Stomach (tissue), 4 donors: ENCODE results near the gene SMOC2.

ENCODE experiments used
- POLR2A ChIP-seq, 4 donors: fragments of 450-650 bp; IDR thresholded peaks; one replicate each; pipeline ENCODE4 v1.6.1; 2016; ENCODE audit warnings: antibody characterized with exemption in 4 of 4, control low read depth in 2 of 4, mild to moderate bottlenecking in 1 of 4, moderate library complexity in 1 of 4
- POLR2AphosphoS5 ChIP-seq, 3 donors: sonication (generic); formaldehyde crosslinking; IDR thresholded peaks; one replicate each; pipeline ENCODE4 v1.6.1; 2016; ENCODE audit warnings: antibody characterized with exemption in 3 of 3
- TF ChIP-seq, protein P1 (sequence below), 7 experiments: fragments of 450-650 bp in 4 of 7; fragments of 200-600 bp in 3 of 7; sonication (generic) in 3 of 7; IDR thresholded peaks; one replicate each; pipeline ENCODE4 v1.5.1; 2016 to 2019; ENCODE audit warnings: antibody characterized with exemption in 7 of 7, control low read depth in 2 of 7, mild to moderate bottlenecking in 1 of 7

DNA sequence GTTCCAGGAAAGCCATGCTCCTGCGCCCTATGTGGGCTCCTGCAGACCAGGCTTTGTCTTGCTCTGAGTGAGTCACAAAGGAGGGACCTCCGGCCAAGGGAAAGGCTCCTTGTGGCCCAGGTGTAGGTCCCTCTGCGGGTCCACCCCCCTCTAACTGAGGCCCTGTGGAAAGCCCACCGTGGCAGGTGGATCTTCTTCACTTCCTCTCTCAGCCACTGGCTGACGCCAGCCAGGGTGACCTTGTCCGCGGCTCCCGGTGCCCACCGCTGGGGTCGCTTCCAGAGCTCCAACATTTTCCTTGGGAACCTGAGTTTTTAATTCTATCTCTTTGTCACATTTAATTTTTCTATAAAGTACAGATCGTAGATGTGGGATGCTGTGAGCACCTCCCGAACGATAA, 54.1 kb downstream of the SMOC2 start:
- TF ChIP-seq, protein P1, sequence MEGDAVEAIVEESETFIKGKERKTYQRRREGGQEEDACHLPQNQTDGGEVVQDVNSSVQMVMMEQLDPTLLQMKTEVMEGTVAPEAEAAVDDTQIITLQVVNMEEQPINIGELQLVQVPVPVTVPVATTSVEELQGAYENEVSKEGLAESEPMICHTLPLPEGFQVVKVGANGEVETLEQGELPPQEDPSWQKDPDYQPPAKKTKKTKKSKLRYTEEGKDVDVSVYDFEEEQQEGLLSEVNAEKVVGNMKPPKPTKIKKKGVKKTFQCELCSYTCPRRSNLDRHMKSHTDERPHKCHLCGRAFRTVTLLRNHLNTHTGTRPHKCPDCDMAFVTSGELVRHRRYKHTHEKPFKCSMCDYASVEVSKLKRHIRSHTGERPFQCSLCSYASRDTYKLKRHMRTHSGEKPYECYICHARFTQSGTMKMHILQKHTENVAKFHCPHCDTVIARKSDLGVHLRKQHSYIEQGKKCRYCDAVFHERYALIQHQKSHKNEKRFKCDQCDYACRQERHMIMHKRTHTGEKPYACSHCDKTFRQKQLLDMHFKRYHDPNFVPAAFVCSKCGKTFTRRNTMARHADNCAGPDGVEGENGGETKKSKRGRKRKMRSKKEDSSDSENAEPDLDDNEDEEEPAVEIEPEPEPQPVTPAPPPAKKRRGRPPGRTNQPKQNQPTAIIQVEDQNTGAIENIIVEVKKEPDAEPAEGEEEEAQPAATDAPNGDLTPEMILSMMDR (IDR thresholded peaks at IDR 0.05) = no peak
- TF ChIP-seq POLR2AphosphoS5 (IDR thresholded peaks at IDR 0.05) (no peak), POLR2A (IDR thresholded peaks at IDR 0.05) (no peak)
